ENCODE results near the gene KLHL26. TPM values are rescaled to one million over a fixed set of nuclear protein-coding genes. Genes with fewer than 3 reads are reported as not detected.
"Not testable (repeated sequence)": the region's sequence is repeated elsewhere in the genome, so short reads cannot be mapped to it uniquely, and the experiment has no call there.

The KLHL26 gene
- total RNA-seq, 2 donors from 2014 or later = 7.3 to 14.7 TPM

GRCh38 chr19:18589380-18590272 lies 47.2 kb upstream of the KLHL26 start:
- no peak for TF ChIP-seq CTCF (IDR thresholded peaks at IDR 0.05)
- Histone ChIP-seq H3K4me1 (peaks cover 11% of the 10 kb centered on the region), H3K27ac (peak overlapping the region; percentile 97), H3K27me3 (no peaks in the 10 kb centered on the region), H3K36me3 (no peaks in the 10 kb centered on the region), H3K9me3 (no peaks in the 10 kb centered on the region), H3K9ac (ENCODE audit: low read depth in 2 of 2, low read length in 2 of 2) (peak overlapping the region; percentile 79 to 88), H3K4me3 (peak overlapping the region; percentile 93)
- peak; percentile 72 for DNase-seq
- intact Hi-C loops (cut with DNase I) = loop anchor here (5.0 kb wide), 1 partner anchor 258 kb away; no protein-coding TSS in a partner anchor

GRCh38 chr19:18590273-18591272 lies 46.3 kb upstream of the KLHL26 start:
- intact Hi-C loops (cut with DNase I) = loop anchor here (5.0 kb wide), 1 partner anchor 257 kb away; no protein-coding TSS in a partner anchor
- H3K4me3 ChIP-seq = no peak overlapping the region
- H3K27ac ChIP-seq = no peak overlapping the region
- H3K9me3 ChIP-seq = no peaks in the 10 kb centered on the region
- peaks cover 18% of the 10 kb centered on the region for H3K4me1 ChIP-seq
- DNase-seq = no peak
- no peak for TF ChIP-seq CTCF (IDR thresholded peaks at IDR 0.05)
- H3K27me3 ChIP-seq = peaks cover 9% of the 10 kb centered on the region
- no peak overlapping the region for H3K9ac ChIP-seq (ENCODE audit: low read depth in 2 of 2, low read length in 2 of 2)
- no peaks in the 10 kb centered on the region for H3K36me3 ChIP-seq

GRCh38 chr19:18591735-18592385 lies 45.0 kb upstream of the KLHL26 start:
- intact Hi-C loops (cut with DNase I) = loop anchor here (5.0 kb wide), 1 partner anchor 255 kb away; no protein-coding TSS in a partner anchor
- Histone ChIP-seq H3K9ac (ENCODE audit: low read depth in 2 of 2, low read length in 2 of 2) (no peak overlapping the region), H3K4me3 (no peak overlapping the region), H3K4me1 (peaks cover 18% of the 10 kb centered on the region), H3K9me3 (no peaks in the 10 kb centered on the region), H3K36me3 (no peaks in the 10 kb centered on the region), H3K27ac (no peak overlapping the region), H3K27me3 (peaks cover 9% of the 10 kb centered on the region)
- no peak for TF ChIP-seq CTCF (IDR thresholded peaks at IDR 0.05)
- DNase-seq = no peak

- H3K27me3 ChIP-seq; DNase-seq; H3K4me3 ChIP-seq; H3K27ac ChIP-seq; H3K36me3 ChIP-seq; H3K9me3 ChIP-seq; H3K9ac ChIP-seq (ENCODE audit: low read depth in 2 of 2, low read length in 2 of 2): not testable (repeated sequence)
- H3K4me1 ChIP-seq = peaks cover 18% of the 10 kb centered on the region
- intact Hi-C loops (cut with DNase I) = loop anchor here (5.0 kb wide), 1 partner anchor 255 kb away; no protein-coding TSS in a partner anchor
Observed at GRCh38 chr19:18592732-18593131, 44.1 kb upstream of the KLHL26 start.

GRCh38 chr19:18593367-18594095 lies 43.3 kb upstream of the KLHL26 start:
- H3K36me3 ChIP-seq = no peaks in the 10 kb centered on the region
- intact Hi-C loops (cut with DNase I) = loop anchor here (5.0 kb wide), 1 partner anchor 254 kb away; no protein-coding TSS in a partner anchor
- H3K4me1 ChIP-seq = peaks cover 18% of the 10 kb centered on the region
- H3K27ac ChIP-seq = no peak overlapping the region
- no peak for TF ChIP-seq CTCF (IDR thresholded peaks at IDR 0.05)
- no peak for DNase-seq
- no peak overlapping the region for H3K9ac ChIP-seq (ENCODE audit: low read depth in 2 of 2, low read length in 2 of 2)
- peaks cover 17% of the 10 kb centered on the region for H3K27me3 ChIP-seq
- peak overlapping the region; percentile 19 for H3K4me3 ChIP-seq
- no peaks in the 10 kb centered on the region for H3K9me3 ChIP-seq

All from colonic mucosa (tissue), 4 donors.